ENCODE data around the gene GRAPL.
"Not testable (repeated sequence)": the region's sequence is repeated elsewhere in the genome, so short reads cannot be mapped to it uniquely, and the experiment has no call there.

Gene GRAPL

GRCh38 chr17:19189781-19190405, 62.5 kb downstream of the GRAPL start:
- not testable (repeated sequence) for DNase-seq

- DNase-seq: not testable (repeated sequence)
These were observed 69.2 kb downstream of the GRAPL start for GRCh38 chr17:19196382-19197204.

- DNase-seq: not testable (repeated sequence)
These were observed 75.1 kb downstream of the GRAPL start for GRCh38 chr17:19202448-19202847.

GRCh38 chr17:19203429-19203828, 76.0 kb downstream of the GRAPL start:
- DNase-seq: not testable (repeated sequence)
